ENCODE results near the gene AFF3.

GRCh38 chr2:100143286-100143685 lies 896 bp upstream of the AFF3 start:
- TF ChIP-seq CTCF (IDR thresholded peaks at IDR 0.05) (no peak), ZFX (IDR thresholded peaks at IDR 0.05; ENCODE audit: borderline replicate concordance) (no peak)

Data from 22Rv1 (cell line).